Trophoblast cell (in vitro differentiated cells and primary cell): ENCODE results near the gene DBR1.

Source experiments
- DNase-seq, 2 donors: peaks; one replicate each; pipeline ENCODE4 v3.0.0-alpha.2; 2016
- H2AFZ ChIP-seq: 2 replicates; pipeline ENCODE4 v1.6.1; 2013; ENCODE audit warnings: low read length, moderate library complexity, mild to moderate bottlenecking; ENCODE audit not compliant: insufficient read depth, poor library complexity
- H2AK5ac ChIP-seq: 2 replicates; pipeline ENCODE4 v1.6.1; 2013; ENCODE audit warnings: mild to moderate bottlenecking, low read length
- H2BK120ac ChIP-seq: 2 replicates; pipeline ENCODE4 v1.6.1; 2013; ENCODE audit warnings: low read length, mild to moderate bottlenecking, moderate library complexity; ENCODE audit not compliant: insufficient read depth, poor library complexity
- H2BK12ac ChIP-seq: 2 replicates; pipeline ENCODE4 v1.6.1; 2013; ENCODE audit warnings: mild to moderate bottlenecking, low read length, moderate library complexity
- H2BK5ac ChIP-seq: 2 replicates; pipeline ENCODE4 v1.6.1; 2013; ENCODE audit warnings: low read length, low read depth, moderate library complexity, mild to moderate bottlenecking; ENCODE audit not compliant: poor library complexity
- H3K14ac ChIP-seq: 2 replicates; pipeline ENCODE4 v1.6.1; 2013; ENCODE audit warnings: mild to moderate bottlenecking, low read length
- H3K18ac ChIP-seq: 2 replicates; pipeline ENCODE4 v1.6.1; 2013; ENCODE audit warnings: mild to moderate bottlenecking, low read length
- H3K23ac ChIP-seq: 2 replicates; pipeline ENCODE4 v1.6.1; 2013; ENCODE audit warnings: low read length
- H3K27ac ChIP-seq: 2 replicates; pipeline ENCODE4 v1.5.1; 2013; ENCODE audit warnings: low read depth, mild to moderate bottlenecking, inconsistent platforms, low read length, moderate library complexity
- H3K27me3 ChIP-seq: 2 replicates; pipeline ENCODE4 v1.6.1; 2013; ENCODE audit warnings: inconsistent platforms, mild to moderate bottlenecking, low read length, moderate library complexity; ENCODE audit not compliant: insufficient read depth
- H3K36me3 ChIP-seq, 2 experiments: 1 replicate in 1 of 2; 2 replicates in 1 of 2; pipeline ENCODE4 v1.6.1; 2013; ENCODE audit warnings: low read length in 2 of 2, mild to moderate bottlenecking in 2 of 2, moderate library complexity in 1 of 2; ENCODE audit not compliant: insufficient read depth in 2 of 2, control insufficient read depth in 1 of 2
- H3K4ac ChIP-seq: 2 replicates; pipeline ENCODE4 v1.6.1; 2013; ENCODE audit warnings: low read depth, mild to moderate bottlenecking, low read length, moderate library complexity
- H3K4me1 ChIP-seq, 2 experiments: 1 replicate in 1 of 2; 2 replicates in 1 of 2; pipeline ENCODE4 v1.6.1; 2013; ENCODE audit warnings: low read length in 2 of 2, mild to moderate bottlenecking in 2 of 2, moderate library complexity in 1 of 2; ENCODE audit not compliant: insufficient read depth in 2 of 2, control insufficient read depth in 1 of 2
- H3K4me2 ChIP-seq: 2 replicates; pipeline ENCODE4 v1.6.1; 2013; ENCODE audit warnings: inconsistent platforms, mild to moderate bottlenecking, low read length, moderate library complexity
- H3K4me3 ChIP-seq: 2 replicates; pipeline ENCODE4 v1.5.1; 2013; ENCODE audit warnings: mild to moderate bottlenecking, low read depth, low read length, inconsistent platforms
- H3K79me1 ChIP-seq: one replicate; pipeline ENCODE4 v1.6.1; 2013; ENCODE audit warnings: low read length
- H3K79me2 ChIP-seq: 2 replicates; pipeline ENCODE4 v1.6.1; 2013; ENCODE audit warnings: low read length, mild to moderate bottlenecking; ENCODE audit not compliant: control insufficient read depth, insufficient read depth, poor library complexity
- H3K9ac ChIP-seq: 2 replicates; pipeline ENCODE4 v1.6.1; 2013; ENCODE audit warnings: mild to moderate bottlenecking, low read length
- H3K9me3 ChIP-seq: 2 replicates; pipeline ENCODE4 v1.6.1; 2013; ENCODE audit warnings: low read depth, mild to moderate bottlenecking, control low read depth, inconsistent platforms, low read length; ENCODE audit not compliant: insufficient read depth
- H4K12ac ChIP-seq: 2 replicates; pipeline ENCODE4 v1.6.1; 2013; ENCODE audit warnings: low read depth, mild to moderate bottlenecking, low read length, moderate library complexity
- H4K8ac ChIP-seq: 2 replicates; pipeline ENCODE4 v1.6.1; 2013; ENCODE audit warnings: low read depth, mild to moderate bottlenecking, low read length, moderate library complexity
- H4K91ac ChIP-seq: one replicate; pipeline ENCODE4 v1.6.1; 2013; ENCODE audit warnings: low read depth, mild to moderate bottlenecking, low read length, moderate library complexity
- WGBS: extraction: QIAGEN DNeasy Blood & Tissue Kit; methylation state at CpG from one replicate; pipeline ENCODE4 v1.1.7; 2013; ENCODE audit warnings: missing lambda C conversion rate; ENCODE audit not compliant: insufficient read length, insufficient coverage; ENCODE audit errors: extremely low coverage; 5-methylcytosine and 5-hydroxymethylcytosine counted together

DBR1 gene

DNA sequence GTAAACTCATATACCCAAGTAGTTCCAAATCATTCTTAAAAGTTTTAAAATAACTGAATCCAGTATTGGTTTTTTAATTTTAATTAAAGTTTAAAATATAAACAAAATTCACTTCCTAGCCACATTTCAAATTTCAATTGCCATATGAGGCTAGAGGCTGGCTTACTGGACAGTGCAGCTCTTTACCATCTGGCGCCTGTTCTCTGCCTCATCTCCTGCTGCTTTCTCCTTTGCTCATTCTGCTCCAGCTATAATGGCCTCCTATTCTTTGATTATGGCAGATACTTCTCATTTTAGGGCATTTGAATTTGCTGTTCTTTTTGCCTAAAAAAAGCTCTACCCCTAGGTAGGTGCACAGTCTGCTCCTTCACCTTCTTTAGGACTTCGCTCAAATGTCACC lies 31.5 kb upstream of the DBR1 start:
- Histone ChIP-seq H3K14ac (no peak overlapping the region), H2BK120ac (no peak overlapping the region), H3K4me1 (peaks cover 0 to 2% of the 10 kb centered on the region in 2 experiments), H3K9me3 (no peaks in the 10 kb centered on the region), H2AFZ (no peak overlapping the region), H4K8ac (no peak overlapping the region), H3K18ac (no peak overlapping the region), H3K4ac (no peak overlapping the region), H4K91ac (no peak overlapping the region), H3K27ac (no peak overlapping the region), H3K79me2 (peaks cover 3% of the 10 kb centered on the region), H3K4me2 (no peak overlapping the region), H2BK5ac (no peak overlapping the region), H2AK5ac (no peak overlapping the region), H3K4me3 (no peak overlapping the region), H3K79me1 (no peaks in the 10 kb centered on the region), H4K12ac (no peak overlapping the region), H3K9ac (no peak overlapping the region), H3K36me3 (no peaks in the 10 kb centered on the region), H2BK12ac (no peak overlapping the region), H3K23ac (no peak overlapping the region), H3K27me3 (no peaks in the 10 kb centered on the region)
- WGBS, result no CpG with 5 or more reads among the region's 2 CpGs
- no peak for DNase-seq

DNA sequence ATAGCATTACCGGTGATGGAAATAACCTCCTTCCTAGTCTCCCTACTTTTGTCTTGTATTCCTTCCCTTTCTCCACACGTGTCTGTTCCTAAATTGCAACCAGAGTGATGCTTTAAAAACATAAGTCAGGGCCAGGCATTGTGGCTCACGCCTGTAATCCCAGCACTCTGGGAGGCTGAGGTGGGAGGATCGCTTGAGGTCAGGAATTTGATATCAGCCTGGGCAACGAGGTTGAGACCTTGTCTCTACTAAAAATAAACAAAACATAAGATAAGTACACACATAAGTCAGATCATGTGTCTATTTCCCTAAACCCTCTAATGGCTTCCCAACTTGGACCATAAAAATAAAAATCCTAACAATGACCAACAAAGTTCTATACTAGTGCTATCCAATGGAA lies 30.8 kb upstream of the DBR1 start:
- Histone ChIP-seq H4K12ac (no peak overlapping the region), H3K14ac (no peak overlapping the region), H3K4me2 (no peak overlapping the region), H3K23ac (no peak overlapping the region), H3K4me3 (no peak overlapping the region), H2BK5ac (no peak overlapping the region), H2AFZ (no peak overlapping the region), H3K27me3 (no peaks in the 10 kb centered on the region), H3K79me1 (no peaks in the 10 kb centered on the region), H3K9me3 (no peaks in the 10 kb centered on the region), H3K27ac (no peak overlapping the region), H2BK12ac (no peak overlapping the region), H3K4ac (no peak overlapping the region), H4K91ac (no peak overlapping the region), H3K4me1 (peaks cover 0 to 2% of the 10 kb centered on the region in 2 experiments), H3K36me3 (no peaks in the 10 kb centered on the region), H3K9ac (no peak overlapping the region), H4K8ac (no peak overlapping the region), H3K18ac (no peak overlapping the region), H2BK120ac (no peak overlapping the region), H3K79me2 (peaks cover 3% of the 10 kb centered on the region), H2AK5ac (no peak overlapping the region)
- no CpG with 5 or more reads among the region's 5 CpGs for WGBS
- DNase-seq, result no peak

DNA sequence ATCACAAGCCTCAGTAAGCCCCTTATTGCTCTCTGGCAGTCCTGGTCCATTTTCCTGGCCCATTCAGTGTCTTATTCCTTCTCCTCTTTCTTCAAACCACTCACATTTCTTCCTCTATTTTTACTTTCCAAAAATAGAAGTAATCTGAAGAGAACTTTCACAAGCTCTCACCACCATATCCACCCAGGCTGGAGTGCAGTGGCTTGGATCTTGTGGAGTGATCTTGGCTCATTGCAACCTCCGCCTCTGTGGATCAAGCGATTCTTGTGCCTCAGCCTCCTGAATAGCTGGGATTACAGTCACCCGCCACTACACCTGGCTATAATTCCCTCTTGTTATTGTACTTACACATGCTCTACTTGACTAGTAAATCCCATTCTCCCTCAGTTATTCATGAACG lies 29.2 kb upstream of the DBR1 start:
- Histone ChIP-seq H3K9me3 (no peaks in the 10 kb centered on the region), H2BK12ac (no peak overlapping the region), H3K9ac (no peak overlapping the region), H3K4ac (no peak overlapping the region), H2BK5ac (no peak overlapping the region), H3K27me3 (no peaks in the 10 kb centered on the region), H2BK120ac (no peak overlapping the region), H3K79me1 (no peaks in the 10 kb centered on the region), H4K91ac (no peak overlapping the region), H3K79me2 (peaks cover 3% of the 10 kb centered on the region), H3K23ac (no peak overlapping the region), H3K27ac (no peak overlapping the region), H3K14ac (no peak overlapping the region), H4K12ac (no peak overlapping the region), H3K4me1 (peaks cover 0 to 2% of the 10 kb centered on the region in 2 experiments), H3K4me2 (no peak overlapping the region), H2AFZ (no peak overlapping the region), H3K36me3 (no peaks in the 10 kb centered on the region), H3K18ac (no peak overlapping the region), H4K8ac (no peak overlapping the region), H2AK5ac (no peak overlapping the region), H3K4me3 (no peak overlapping the region)
- WGBS, result no CpG with 5 or more reads among the region's 4 CpGs
- DNase-seq, result no peak

DNA sequence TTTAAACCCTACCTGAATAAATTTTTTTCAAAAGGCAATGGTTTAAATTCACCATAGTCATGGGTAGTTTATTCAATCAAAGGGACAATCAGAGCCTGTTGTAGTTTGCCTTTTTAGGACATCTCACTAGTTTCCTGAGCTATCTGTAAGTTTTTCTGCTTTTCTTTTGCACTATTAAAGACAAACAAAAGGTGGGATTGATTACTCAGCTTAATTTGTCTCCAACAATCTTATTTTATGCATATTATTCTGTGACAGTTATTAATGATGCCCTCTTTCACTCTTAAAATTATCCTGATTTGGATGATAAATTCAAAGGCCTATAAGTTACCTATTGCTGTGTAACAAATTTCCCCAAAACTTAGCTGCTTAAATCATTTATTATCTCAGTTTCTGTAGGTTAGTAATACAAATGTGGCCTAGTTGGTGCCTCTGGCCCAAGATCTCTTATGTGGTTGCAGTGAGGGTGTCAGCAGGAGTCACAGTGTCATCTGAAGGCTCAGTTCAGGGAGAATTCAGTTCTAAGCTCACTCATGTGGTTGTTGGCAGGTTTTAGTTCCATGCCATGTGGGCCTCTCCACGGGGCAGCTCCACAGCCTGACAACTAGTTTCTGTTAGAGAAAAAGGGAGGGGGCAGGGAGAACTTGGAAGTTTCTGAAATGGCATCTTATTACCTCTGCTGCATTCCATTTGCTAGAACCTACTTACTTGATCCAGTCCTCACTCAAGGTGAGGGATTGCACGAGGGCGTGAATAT lies 28.4 kb upstream of the DBR1 start:
- H4K12ac ChIP-seq, result no peak overlapping the region
- peak overlapping the region; percentile 71 for H3K4ac ChIP-seq
- no peak overlapping the region for H2BK120ac ChIP-seq
- H3K79me2 ChIP-seq, result peaks cover 3% of the 10 kb centered on the region
- no peak overlapping the region for H3K9ac ChIP-seq
- no CpG with 5 or more reads among the region's 3 CpGs for WGBS
- H3K4me1 ChIP-seq, result peaks cover 0 to 2% of the 10 kb centered on the region in 2 experiments
- no peak overlapping the region for H3K18ac ChIP-seq
- no peak overlapping the region for H2AK5ac ChIP-seq
- H3K9me3 ChIP-seq, result no peaks in the 10 kb centered on the region
- H3K4me2 ChIP-seq, result no peak overlapping the region
- H3K79me1 ChIP-seq, result no peaks in the 10 kb centered on the region
- H3K27me3 ChIP-seq, result no peaks in the 10 kb centered on the region
- no peak overlapping the region for H2AFZ ChIP-seq
- no peaks in the 10 kb centered on the region for H3K36me3 ChIP-seq
- no peak overlapping the region for H3K23ac ChIP-seq
- no peak overlapping the region for H3K27ac ChIP-seq
- H4K91ac ChIP-seq, result no peak overlapping the region
- no peak overlapping the region for H2BK12ac ChIP-seq
- H4K8ac ChIP-seq, result no peak overlapping the region
- H2BK5ac ChIP-seq, result no peak overlapping the region
- H3K4me3 ChIP-seq, result no peak overlapping the region
- H3K14ac ChIP-seq, result no peak overlapping the region
- no peak for DNase-seq
